Activated CD8-positive, alpha-beta memory T cell treated with anti-CD3 and anti-CD28 coated beads, Interleukin-2, amount 50 U/mL, for 1 hour (primary cell): ENCODE measurements around the gene CTDSP2.
"Not testable (repeated sequence)": the region's sequence is repeated elsewhere in the genome, so short reads cannot be mapped to it uniquely, and the experiment has no call there.

Source experiments
- DNase-seq: peaks from one replicate; pipeline ENCODE4 v3.0.0-alpha.2; 2020; ENCODE audit errors: extremely low read depth

CTDSP2 gene

GRCh38 chr12:57782608-57783465 lies 63.7 kb downstream of the CTDSP2 start, which contains the start of gene TSFM:
TSS of gene TSFM (plus strand) at chr12:57782787. CDS start at chr12:57782802, 15 bp downstream.
- peak; percentile 96 for DNase-seq

DNA sequence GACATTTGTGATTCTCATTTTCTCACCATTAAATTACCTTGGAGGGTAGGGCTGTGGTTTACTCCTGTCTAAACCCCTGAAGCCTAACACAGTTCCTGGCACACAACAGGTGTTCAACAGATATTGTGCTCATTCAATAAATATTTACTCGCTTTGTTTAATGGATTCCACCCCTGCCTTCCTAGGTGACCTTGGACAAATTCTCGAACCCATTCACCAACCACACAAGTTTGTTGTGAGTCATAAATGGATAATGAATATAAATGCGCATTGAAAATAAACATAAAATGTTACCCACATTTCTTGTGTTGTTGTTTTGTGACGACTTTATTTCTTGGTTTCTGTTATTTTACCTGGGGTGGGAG lies 64.3 kb downstream of the CTDSP2 start:
- DNase-seq: no peak

DNA sequence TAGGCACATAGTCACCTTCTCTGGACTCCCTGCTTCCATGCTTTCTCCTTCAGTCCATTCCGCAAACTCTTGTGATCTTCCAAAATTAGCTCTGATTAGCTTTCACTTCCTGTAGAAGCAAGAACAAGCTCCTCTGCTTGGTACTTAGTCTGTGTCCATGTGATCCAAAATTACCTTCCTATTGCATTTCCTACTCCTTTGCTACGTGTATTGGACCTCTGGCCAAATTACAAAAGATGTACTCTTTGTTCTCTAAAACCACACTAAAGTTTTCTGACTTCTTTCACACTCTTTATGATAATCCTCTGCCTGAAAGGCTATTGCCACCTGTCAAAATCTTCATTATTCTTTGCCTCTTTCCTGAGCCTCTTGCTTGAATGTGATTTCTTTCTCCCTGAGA lies 64.7 kb downstream of the CTDSP2 start:
- DNase-seq: no peak

GRCh38 chr12:57781244-57781643 lies 65.3 kb downstream of the CTDSP2 start:
- no peak for DNase-seq

DNA sequence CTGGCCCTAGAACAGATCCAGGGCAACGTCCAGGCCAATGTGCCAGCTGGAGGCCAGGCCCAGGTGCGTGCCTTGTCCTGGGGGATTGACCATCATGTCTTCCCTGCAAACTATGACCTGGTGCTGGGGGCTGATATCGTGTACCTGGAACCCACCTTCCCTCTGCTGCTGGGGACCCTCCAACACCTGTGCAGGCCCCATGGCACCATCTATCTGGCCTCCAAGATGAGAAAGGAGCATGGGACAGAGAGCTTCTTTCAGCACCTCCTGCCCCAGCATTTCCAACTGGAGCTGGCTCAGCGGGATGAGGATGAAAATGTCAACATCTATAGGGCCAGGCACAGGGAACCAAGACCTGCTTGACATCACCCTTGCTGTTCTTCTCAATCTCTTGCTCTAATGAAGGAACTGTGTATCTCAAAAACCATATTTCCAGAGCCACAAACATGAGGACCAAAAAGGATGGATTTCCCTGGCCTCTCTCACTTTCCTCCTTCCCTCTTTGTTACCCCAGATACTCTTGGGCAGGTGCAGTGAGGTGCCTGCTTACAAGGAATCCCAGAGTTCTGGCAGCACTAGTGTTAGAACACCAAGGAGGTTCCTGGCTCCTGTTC lies 66.1 kb downstream of the CTDSP2 start:
- no peak for DNase-seq

- DNase-seq: no peak
Observed at GRCh38 chr12:57779736-57780135, 66.8 kb downstream of the CTDSP2 start.

DNA sequence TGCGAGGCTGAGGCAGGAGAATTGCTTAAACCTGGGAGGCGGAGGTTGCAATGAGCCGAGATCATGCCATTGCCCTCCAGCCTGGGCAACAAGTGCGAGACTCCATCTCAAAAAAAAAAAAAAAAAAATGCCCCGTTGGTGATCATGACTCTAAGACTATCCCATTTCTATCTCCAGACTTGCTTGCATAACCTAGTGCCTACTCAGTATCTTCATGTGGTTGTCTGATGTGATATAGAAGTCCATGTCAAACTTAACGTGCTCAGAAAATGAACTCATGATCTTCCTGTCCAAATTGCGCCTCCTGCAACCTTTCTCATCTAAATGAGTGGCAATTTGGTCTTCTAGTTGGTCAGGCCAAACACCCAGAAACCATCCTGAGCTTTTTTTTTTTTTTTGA lies 68.6 kb downstream of the CTDSP2 start:
- DNase-seq: no peak

GRCh38 chr12:57777367-57777766 lies 69.2 kb downstream of the CTDSP2 start:
- no peak for DNase-seq

GRCh38 chr12:57776247-57776587 lies 70.3 kb downstream of the CTDSP2 start:
- no peak for DNase-seq

DNA sequence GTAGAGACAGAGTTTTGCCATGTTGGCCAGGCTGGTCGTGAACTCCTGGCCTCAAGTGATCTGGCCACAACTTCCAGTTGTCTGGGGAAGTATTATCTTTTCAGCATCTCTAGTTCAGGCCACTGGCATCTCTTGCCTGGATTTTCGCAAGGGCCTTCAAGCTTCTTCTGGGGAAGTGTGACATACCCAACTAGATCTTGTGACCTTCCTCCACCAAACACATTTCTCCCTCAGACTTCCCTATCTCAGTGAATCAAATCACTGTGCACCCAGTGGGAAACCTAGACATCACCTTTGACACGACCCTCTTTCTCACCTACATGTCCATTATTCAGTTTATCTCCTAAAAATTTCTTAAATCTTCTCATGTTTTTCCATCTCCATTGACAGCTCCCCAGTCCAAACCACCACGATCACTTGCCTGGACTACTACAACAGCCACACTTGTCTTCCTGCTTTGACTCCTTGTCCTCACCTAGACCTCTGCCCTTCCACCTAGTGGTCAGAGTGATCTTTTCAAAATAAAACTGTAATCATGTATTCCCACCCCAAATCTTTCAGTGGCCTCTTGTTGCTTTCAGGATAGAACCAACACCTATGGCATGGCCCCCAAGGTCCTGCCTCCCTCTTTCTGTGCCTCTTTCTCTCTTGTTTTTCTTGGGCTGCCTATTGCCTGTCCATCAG lies 70.8 kb downstream of the CTDSP2 start:
- DNase-seq: no peak

- no peak for DNase-seq
Observed at GRCh38 chr12:57775044-57775443, 71.5 kb downstream of the CTDSP2 start.

- not testable (repeated sequence) for DNase-seq
Observed at GRCh38 chr12:57774634-57775033, 71.9 kb downstream of the CTDSP2 start.

DNA sequence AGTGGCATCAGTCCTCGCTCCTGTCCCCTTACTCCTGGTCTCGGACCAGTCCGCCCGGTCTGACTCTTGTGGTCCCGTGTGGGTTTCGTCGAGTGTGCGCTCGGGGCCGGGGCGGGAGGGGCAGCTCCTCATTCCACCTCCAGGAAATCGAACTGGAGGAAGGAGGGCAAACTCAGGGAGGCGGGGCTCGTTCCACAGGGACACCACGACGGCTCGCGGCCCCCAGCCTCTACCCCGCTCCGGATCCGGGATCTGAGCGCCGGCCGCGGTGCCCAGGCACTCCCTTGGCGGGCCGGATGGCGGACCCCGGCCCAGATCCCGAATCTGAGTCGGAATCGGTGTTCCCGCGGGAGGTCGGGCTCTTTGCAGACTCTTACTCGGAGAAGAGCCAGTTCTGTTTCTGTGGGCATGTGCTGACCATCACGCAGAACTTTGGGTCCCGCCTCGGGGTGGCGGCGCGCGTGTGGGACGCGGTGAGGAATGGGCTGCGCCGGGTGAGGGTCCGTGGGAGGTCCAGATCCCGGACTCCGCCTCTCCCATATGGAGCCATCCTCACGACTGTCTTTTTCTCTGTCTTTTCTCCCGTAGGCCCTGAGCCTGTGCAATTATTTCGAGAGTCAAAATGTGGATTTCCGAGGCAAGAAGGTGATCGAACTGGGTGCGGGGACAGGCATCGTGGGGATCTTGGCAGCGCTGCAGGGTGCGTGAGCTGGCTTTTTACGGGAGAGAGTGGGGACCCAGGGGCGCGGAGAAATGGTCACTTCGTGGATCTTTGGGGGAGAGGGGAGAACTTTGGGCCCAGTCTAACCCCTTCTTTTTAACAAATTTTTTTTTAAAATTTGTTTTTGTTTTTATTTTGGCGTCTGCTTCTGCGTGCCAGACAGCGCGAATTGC lies 73.9 kb downstream of the CTDSP2 start, which contains the start of gene EEF1AKMT3:
Gene EEF1AKMT3 (plus strand): TSS at position 186 of the 894 bp plus-strand sequence. CDS start 111 bp downstream, at position 297.
- DNase-seq: no peak

DNA sequence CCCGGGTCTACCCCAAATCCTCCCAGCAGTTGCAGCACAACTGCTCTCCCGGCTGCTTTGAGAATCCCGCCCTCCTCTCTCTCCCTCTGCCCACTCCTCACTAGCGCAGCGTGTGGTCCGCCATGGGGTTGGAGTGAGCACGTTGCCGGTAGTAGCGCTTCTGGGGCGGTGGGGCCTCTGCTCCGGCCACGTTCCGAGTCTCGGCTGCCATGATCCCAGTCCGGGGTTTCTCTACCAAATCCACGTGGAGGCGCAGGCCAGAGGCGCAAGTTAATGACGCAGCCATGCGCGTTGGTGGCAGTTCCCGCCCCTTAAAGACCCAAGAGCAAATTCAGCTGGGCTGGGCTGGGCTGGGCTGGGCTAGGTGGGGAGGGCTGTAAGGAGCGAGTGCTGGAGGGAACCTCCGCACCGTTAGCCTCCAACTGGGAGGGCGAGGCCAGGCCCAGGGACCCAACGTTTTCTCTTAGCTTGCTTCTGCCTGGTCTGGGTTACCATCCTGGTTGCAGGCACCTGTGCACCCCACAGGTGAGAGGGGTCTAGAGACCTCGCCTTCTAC lies 74.6 kb downstream of the CTDSP2 start, which contains the start of gene METTL1:
Gene METTL1 (minus strand): TSS at position 233 of the 556 bp plus-strand sequence. CDS start 22 bp downstream, at position 211.
- peak; percentile 67 for DNase-seq

DNA sequence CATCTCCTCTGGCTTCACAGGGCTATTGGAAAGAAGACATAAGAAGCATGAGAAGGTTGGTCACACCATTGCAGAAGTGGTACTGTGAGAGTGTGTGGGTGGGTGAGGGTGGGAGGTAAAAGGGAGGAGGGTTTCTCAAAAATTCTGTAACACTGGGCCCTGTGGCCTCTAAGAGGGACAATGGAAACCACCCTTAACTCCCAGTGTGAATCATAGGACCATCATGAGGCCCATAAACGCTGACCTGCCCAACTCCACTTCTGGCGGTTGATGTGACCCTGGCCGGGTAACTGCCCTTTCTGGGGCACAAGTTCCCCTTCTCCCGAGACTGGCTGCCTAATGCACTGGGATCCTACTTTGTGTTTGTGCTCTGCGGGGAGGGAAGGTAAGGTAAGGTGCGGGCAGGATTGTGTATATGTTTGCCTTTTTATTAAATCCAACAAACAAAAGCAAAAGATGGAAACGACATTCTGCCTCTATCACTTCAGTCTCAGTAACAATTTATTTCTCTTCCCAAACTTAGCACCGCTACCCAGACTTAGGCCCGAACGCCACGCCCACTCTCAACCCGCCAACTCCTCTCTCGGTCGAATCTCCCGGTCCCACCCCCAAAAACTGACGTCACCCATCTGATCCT lies 75.2 kb downstream of the CTDSP2 start:
- peak; percentile 68 for DNase-seq

GRCh38 chr12:57770734-57771133 lies 75.8 kb downstream of the CTDSP2 start:
- DNase-seq: no peak
